ENCODE measurements around the gene ATG10. TPM values are rescaled to one million over a fixed set of nuclear protein-coding genes. Genes with fewer than 3 reads are reported as not detected.
A peak's percentile ranks its signal among the peaks of the same experiment; 100 is the strongest.

ATG10 gene
- total and polyA plus RNA-seq, 2 of the 13 experiments (the other 11 are each of a cell fraction or from before 2014, with no cell fraction given), result 2.0 to 5.7 TPM

DNA sequence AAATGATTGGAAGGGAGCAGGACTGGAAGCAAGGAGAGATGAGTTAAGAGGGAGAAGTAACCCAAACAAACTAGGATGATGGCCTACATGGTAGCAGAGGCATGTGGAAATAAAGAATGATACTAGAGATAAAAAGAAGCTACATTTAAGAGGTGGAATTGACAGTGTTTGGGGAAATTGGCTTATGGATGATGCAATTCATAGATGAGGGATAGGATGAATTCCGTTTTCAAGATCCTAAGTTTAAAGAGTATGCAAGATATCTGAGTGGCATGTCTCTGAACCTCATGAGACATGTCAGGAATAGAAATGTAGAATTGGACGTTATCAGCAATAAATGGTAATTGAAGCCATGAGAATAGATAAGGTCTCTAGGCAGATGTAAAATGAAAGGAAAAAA, 232.7 kb downstream of the ATG10 start:
- no peak overlapping the region for H3K4me3 ChIP-seq (replicated peaks in 1 of 3; ENCODE audit: insufficient read depth in 1 of 3, low read depth in 2 of 3, low read length in 3 of 3)
- 38% methylated on average over 2 of the region's 2 CpGs for WGBS (ENCODE audit: low lambda C conversion rate)
- POLR2A ChIA-PET, result no interaction called here
- FAIRE-seq (no peak), ATAC-seq (no peak), DNase-seq (ENCODE audit: low spot score) (no peak)
- H3K27me3 ChIP-seq (ENCODE audit: control insufficient read depth in 1 of 2, insufficient read depth in 2 of 2, low read length in 2 of 2), result no peaks in the 10 kb centered on the region
- H3K9ac ChIP-seq (ENCODE audit: insufficient read depth, low read depth, low read length), result no peak overlapping the region
- no peaks in the 10 kb centered on the region for H3K4me1 ChIP-seq (ENCODE audit: insufficient read depth, low read length)
- CTCF ChIA-PET (ENCODE audit: low intra/inter-chr PET ratio, low total read pairs), result no interaction called here
- in situ Hi-C loops (cut with HindIII; ENCODE audit: extremely low pct_ligation_motif_present, low pct_unique_long_range_greater_than_20kb), result no loop called here
- H4K20me1 ChIP-seq (ENCODE audit: insufficient read depth, low read length), result no peaks in the 10 kb centered on the region
- H3K9me3 ChIP-seq (ENCODE audit: low read length), result no peaks in the 10 kb centered on the region
- intact Hi-C loops (cut with micrococcal nuclease; ENCODE audit: unreplicated experiment), result no loop called here
- no TSS peak for BruUV-seq (replicated peaks)
- TF ChIP-seq POLR2AphosphoS5 (IDR thresholded peaks at IDR 0.05; ENCODE audit: low read depth, low read length) (no peak), ATF7 (IDR thresholded peaks at IDR 0.05) (peak; percentile 33; the same call in 1 of the 2 replicates), ATF7 (CRISPR knock-in tag; IDR thresholded peaks at IDR 0.05) (no peak), CHD4 (IDR thresholded peaks at IDR 0.05; ENCODE audit: borderline replicate concordance, low read length) (no peak), FOXK1 (CRISPR knock-in tag; IDR thresholded peaks at IDR 0.05; ENCODE audit: borderline replicate concordance, low read depth) (no peak), ELF3 (CRISPR knock-in tag; IDR thresholded peaks at IDR 0.05) (no peak), CEBPB (IDR thresholded peaks at IDR 0.05; ENCODE audit: borderline replicate concordance, low read depth, low read length) (0 out of 2 replicates have a peak, but pooled peaks have one; percentile 15), PHF8 (CRISPR knock-in tag; IDR thresholded peaks at IDR 0.05) (no peak)
- TF ChIP-seq, protein P1, sequence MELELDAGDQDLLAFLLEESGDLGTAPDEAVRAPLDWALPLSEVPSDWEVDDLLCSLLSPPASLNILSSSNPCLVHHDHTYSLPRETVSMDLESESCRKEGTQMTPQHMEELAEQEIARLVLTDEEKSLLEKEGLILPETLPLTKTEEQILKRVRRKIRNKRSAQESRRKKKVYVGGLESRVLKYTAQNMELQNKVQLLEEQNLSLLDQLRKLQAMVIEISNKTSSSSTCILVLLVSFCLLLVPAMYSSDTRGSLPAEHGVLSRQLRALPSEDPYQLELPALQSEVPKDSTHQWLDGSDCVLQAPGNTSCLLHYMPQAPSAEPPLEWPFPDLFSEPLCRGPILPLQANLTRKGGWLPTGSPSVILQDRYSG (CRISPR knock-in tag; IDR thresholded peaks at IDR 0.05), result no peak
- H3K79me2 ChIP-seq (ENCODE audit: insufficient read depth, low read length), result no peaks in the 10 kb centered on the region
- H3K27ac ChIP-seq (ENCODE audit: extremely low read length, insufficient read depth, low read length), result no peak overlapping the region
- no peak overlapping the region for H3K4me2 ChIP-seq (ENCODE audit: low read depth, low read length)
- H3K36me3 ChIP-seq (replicated peaks in 1 of 2; ENCODE audit: control insufficient read depth in 1 of 2, insufficient read depth in 2 of 2, low read length in 2 of 2), result no peaks in the 10 kb centered on the region
- no peak overlapping the region for H2AFZ ChIP-seq (ENCODE audit: low read length)

DNA sequence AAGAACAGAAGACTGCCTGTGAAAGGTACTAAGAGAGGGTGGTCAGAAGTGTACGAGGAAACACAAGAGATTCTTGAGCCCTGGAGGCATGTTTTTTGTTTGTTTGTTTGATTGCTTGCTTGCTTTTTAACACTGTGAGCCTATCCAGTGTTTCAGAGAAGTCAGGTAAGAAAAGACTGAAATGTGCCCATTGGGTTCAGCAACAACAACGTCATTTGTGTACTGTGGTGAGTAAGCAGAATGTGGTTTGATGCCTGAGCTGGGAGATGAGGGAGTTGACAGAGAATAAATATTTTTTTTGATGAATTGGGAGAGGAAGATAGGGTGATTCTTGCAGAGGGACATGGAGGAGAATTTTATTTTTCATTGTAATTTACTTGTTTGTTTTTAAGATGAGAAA, 233.2 kb downstream of the ATG10 start:
- no peaks in the 10 kb centered on the region for H3K79me2 ChIP-seq (ENCODE audit: insufficient read depth, low read length)
- in situ Hi-C loops (cut with HindIII; ENCODE audit: extremely low pct_ligation_motif_present, low pct_unique_long_range_greater_than_20kb) (no loop called here), intact Hi-C loops (cut with micrococcal nuclease; ENCODE audit: unreplicated experiment) (no loop called here)
- ATAC-seq (no peak), FAIRE-seq (no peak), DNase-seq (ENCODE audit: low spot score) (no peak)
- H3K4me2 ChIP-seq (ENCODE audit: low read depth, low read length), result no peak overlapping the region
- no peaks in the 10 kb centered on the region for H3K36me3 ChIP-seq (replicated peaks in 1 of 2; ENCODE audit: control insufficient read depth in 1 of 2, insufficient read depth in 2 of 2, low read length in 2 of 2)
- ChIA-PET CTCF (ENCODE audit: low intra/inter-chr PET ratio, low total read pairs) (no interaction called here), POLR2A (no interaction called here)
- H3K9me3 ChIP-seq (ENCODE audit: low read length), result no peaks in the 10 kb centered on the region
- 29% methylated on average over 2 of the region's 2 CpGs for WGBS (ENCODE audit: low lambda C conversion rate)
- H3K27ac ChIP-seq (ENCODE audit: extremely low read length, insufficient read depth, low read length), result no peak overlapping the region
- peak overlapping the region; percentile 27 for H2AFZ ChIP-seq (ENCODE audit: low read length)
- no peak overlapping the region for H3K4me3 ChIP-seq (replicated peaks in 1 of 3; ENCODE audit: insufficient read depth in 1 of 3, low read depth in 2 of 3, low read length in 3 of 3)
- no peaks in the 10 kb centered on the region for H3K4me1 ChIP-seq (ENCODE audit: insufficient read depth, low read length)
- H3K27me3 ChIP-seq (ENCODE audit: control insufficient read depth in 1 of 2, insufficient read depth in 2 of 2, low read length in 2 of 2), result no peaks in the 10 kb centered on the region
- TF ChIP-seq ATM (IDR thresholded peaks at IDR 0.05; ENCODE audit: borderline replicate concordance), result no peak
- no peaks in the 10 kb centered on the region for H4K20me1 ChIP-seq (ENCODE audit: insufficient read depth, low read length)
- no peak overlapping the region for H3K9ac ChIP-seq (ENCODE audit: insufficient read depth, low read depth, low read length)
- no TSS peak for BruUV-seq (replicated peaks)
